ENCODE data around the gene XXYLT1.

Gene XXYLT1

DNA sequence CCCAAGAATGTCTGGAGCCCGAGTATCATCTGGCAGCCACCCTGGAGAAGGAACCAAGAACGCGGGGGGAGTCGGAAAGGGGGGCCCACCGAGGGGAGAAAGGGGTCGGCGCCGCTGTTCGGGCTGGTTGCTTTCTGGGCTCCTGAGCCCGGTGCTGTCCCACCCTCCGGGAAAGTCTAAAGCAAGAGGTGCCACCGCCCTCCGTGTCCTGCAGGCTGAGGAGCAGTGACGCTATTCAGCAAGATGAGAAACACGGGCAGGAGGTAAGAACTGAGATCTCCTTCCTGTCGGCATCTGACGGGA is 234.8 kb downstream of the XXYLT1 start:
- Histone ChIP-seq H3K9me3 (ENCODE audit: control insufficient read depth, low read length) (peaks cover 8% of the 10 kb centered on the region), H2BK12ac (ENCODE audit: low read length in 2 of 2) (peak overlapping the region in 1 of 2 experiments; percentile 15), H3K4me3 (ENCODE audit: insufficient read depth in 1 of 2, low read depth in 1 of 2, low read length in 2 of 2) (no peak overlapping the region), H2AK5ac (ENCODE audit: low read length, severe bottlenecking) (no peak overlapping the region), H3K4me2 (ENCODE audit: low read length, poor library complexity, severe bottlenecking) (no peak overlapping the region), H2BK120ac (ENCODE audit: low read depth, low read length) (no peak overlapping the region), H3K79me1 (replicated peaks; ENCODE audit: low read length, poor library complexity, severe bottlenecking) (no peaks in the 10 kb centered on the region), H2BK5ac (ENCODE audit: low read depth, low read length, poor library complexity, severe bottlenecking) (no peak overlapping the region), H3K4me1 (ENCODE audit: control insufficient read depth, insufficient read depth, low read depth, low read length) (peaks cover 19% of the 10 kb centered on the region), H3K14ac (ENCODE audit: low read length in 2 of 2) (no peak overlapping the region), H3K4ac (ENCODE audit: low read depth in 1 of 2, low read length in 2 of 2) (no peak overlapping the region), H3K27ac (ENCODE audit: low read length, poor library complexity, severe bottlenecking) (no peak overlapping the region), H2AFZ (ENCODE audit: low read depth, low read length) (no peak overlapping the region), H3K23ac (ENCODE audit: low read length in 2 of 2) (no peak overlapping the region), H3K9ac (ENCODE audit: low read length) (no peak overlapping the region), H2BK15ac (ENCODE audit: low read depth, poor library complexity, severe bottlenecking) (no peak overlapping the region), H3K27me3 (ENCODE audit: control insufficient read depth in 1 of 2, insufficient read depth in 1 of 2, low read length in 2 of 2) (peaks cover 46 to 68% of the 10 kb centered on the region in 2 experiments), H4K91ac (ENCODE audit: low read length) (no peak overlapping the region), H3K18ac (ENCODE audit: low read depth in 1 of 2, low read length in 2 of 2) (no peak overlapping the region), H4K8ac (ENCODE audit: low read length) (no peak overlapping the region), H3K36me3 (ENCODE audit: control insufficient read depth in 1 of 2, insufficient read depth in 2 of 2, low read depth in 1 of 2, low read length in 2 of 2) (no peaks in the 10 kb centered on the region)
- 63% methylated on average over 17 of the region's 17 CpGs for WGBS
- DNase-seq: no peak

DNA sequence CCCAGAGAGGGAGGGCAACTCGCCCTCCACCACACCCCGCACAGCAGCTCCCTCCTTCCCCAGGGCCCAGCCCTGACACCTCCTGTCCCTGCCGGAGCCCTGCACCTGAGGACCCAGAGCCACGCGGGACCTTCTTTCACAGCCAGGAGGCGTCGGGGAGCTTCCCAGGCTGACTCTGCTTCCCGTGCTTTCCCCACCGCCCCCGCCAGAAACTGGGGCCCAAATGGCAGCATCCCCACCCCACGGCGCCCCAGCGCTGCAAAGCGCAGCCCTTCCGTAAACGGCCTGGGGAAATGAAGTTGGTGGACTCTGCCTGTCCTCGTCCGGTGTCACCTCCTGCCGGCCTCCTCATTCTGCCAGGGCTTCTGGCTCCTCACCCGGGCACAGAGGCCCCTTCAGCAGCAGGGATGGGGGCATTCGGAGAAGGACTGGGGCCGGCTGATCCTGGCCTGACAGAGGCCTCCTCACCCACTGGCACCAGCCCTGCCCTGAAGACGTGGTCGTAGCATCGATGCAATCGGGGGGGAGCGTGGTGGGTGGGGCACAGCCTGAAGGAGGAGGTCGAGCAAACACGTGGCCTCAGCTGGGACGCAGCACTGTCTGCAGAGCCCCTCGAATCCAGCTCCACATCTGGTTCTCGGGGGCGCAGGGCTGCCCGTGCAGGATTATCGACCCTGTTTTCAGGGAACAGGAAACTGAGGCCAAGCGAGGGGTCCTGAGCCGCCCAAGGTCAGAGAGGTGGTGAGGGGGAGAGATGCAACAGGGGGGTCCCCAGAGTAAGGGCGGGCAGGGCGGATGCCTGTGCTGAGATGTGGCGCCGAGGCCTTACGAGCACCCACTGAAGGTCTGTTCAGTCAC is 235.4 kb downstream of the XXYLT1 start:
- Histone ChIP-seq H3K36me3 (ENCODE audit: control insufficient read depth in 1 of 2, insufficient read depth in 2 of 2, low read depth in 1 of 2, low read length in 2 of 2) (no peaks in the 10 kb centered on the region), H3K79me1 (replicated peaks; ENCODE audit: low read length, poor library complexity, severe bottlenecking) (no peaks in the 10 kb centered on the region), H2BK120ac (ENCODE audit: low read depth, low read length) (no peak overlapping the region), H3K14ac (ENCODE audit: low read length in 2 of 2) (no peak overlapping the region), H2AFZ (ENCODE audit: low read depth, low read length) (no peak overlapping the region), H3K4me1 (ENCODE audit: control insufficient read depth, insufficient read depth, low read depth, low read length) (peaks cover 19% of the 10 kb centered on the region), H2AK5ac (ENCODE audit: low read length, severe bottlenecking) (no peak overlapping the region), H2BK15ac (ENCODE audit: low read depth, poor library complexity, severe bottlenecking) (no peak overlapping the region), H4K91ac (ENCODE audit: low read length) (no peak overlapping the region), H2BK5ac (ENCODE audit: low read depth, low read length, poor library complexity, severe bottlenecking) (no peak overlapping the region), H3K9ac (ENCODE audit: low read length) (no peak overlapping the region), H3K4me3 (ENCODE audit: insufficient read depth in 1 of 2, low read depth in 1 of 2, low read length in 2 of 2) (no peak overlapping the region), H3K18ac (ENCODE audit: low read depth in 1 of 2, low read length in 2 of 2) (no peak overlapping the region), H3K4me2 (ENCODE audit: low read length, poor library complexity, severe bottlenecking) (no peak overlapping the region), H3K23ac (ENCODE audit: low read length in 2 of 2) (no peak overlapping the region), H3K27ac (ENCODE audit: low read length, poor library complexity, severe bottlenecking) (no peak overlapping the region), H4K8ac (ENCODE audit: low read length) (no peak overlapping the region), H3K4ac (ENCODE audit: low read depth in 1 of 2, low read length in 2 of 2) (no peak overlapping the region), H3K9me3 (ENCODE audit: control insufficient read depth, low read length) (peaks cover 8% of the 10 kb centered on the region), H3K27me3 (ENCODE audit: control insufficient read depth in 1 of 2, insufficient read depth in 1 of 2, low read length in 2 of 2) (peaks cover 46 to 64% of the 10 kb centered on the region in 2 experiments), H2BK12ac (ENCODE audit: low read length in 2 of 2) (peak overlapping the region in 1 of 2 experiments; percentile 57)
- WGBS: 80% methylated on average over 42 of the region's 42 CpGs
- DNase-seq: no peak

DNA sequence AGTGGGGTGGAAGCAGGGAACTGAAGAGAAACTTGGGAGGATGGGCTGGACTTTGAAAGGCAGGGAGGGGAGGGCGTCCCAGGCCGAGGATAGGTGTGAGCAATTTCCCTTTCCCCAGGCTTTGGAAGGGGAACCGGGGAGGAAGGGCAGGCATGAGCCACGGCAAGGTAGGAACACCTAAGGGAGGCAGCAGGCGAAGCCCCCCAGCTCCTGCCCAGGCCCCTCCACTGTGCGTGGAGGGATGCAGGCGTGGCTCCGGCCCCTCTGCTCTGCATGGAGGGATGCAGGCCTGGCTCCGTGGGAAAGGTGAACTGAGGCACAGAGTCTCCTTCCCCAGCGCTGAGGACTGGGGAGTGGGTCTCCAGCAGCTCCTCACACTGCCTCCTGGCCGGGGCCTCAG is 236.4 kb downstream of the XXYLT1 start:
- no peak overlapping the region for H3K4ac ChIP-seq (ENCODE audit: low read depth in 1 of 2, low read length in 2 of 2)
- H2BK120ac ChIP-seq (ENCODE audit: low read depth, low read length): no peak overlapping the region
- H2AFZ ChIP-seq (ENCODE audit: low read depth, low read length): no peak overlapping the region
- no peak overlapping the region for H4K8ac ChIP-seq (ENCODE audit: low read length)
- WGBS: 77% methylated on average over 11 of the region's 11 CpGs
- no peak overlapping the region for H2AK5ac ChIP-seq (ENCODE audit: low read length, severe bottlenecking)
- H3K9ac ChIP-seq (ENCODE audit: low read length): no peak overlapping the region
- no peak overlapping the region for H3K23ac ChIP-seq (ENCODE audit: low read length in 2 of 2)
- DNase-seq: no peak
- no peaks in the 10 kb centered on the region for H3K79me1 ChIP-seq (replicated peaks; ENCODE audit: low read length, poor library complexity, severe bottlenecking)
- H3K18ac ChIP-seq (ENCODE audit: low read depth in 1 of 2, low read length in 2 of 2): peak overlapping the region in 1 of 2 experiments; percentile 23
- peak overlapping the region in 1 of 2 experiments; percentile 42 for H3K14ac ChIP-seq (ENCODE audit: low read length in 2 of 2)
- no peak overlapping the region for H2BK5ac ChIP-seq (ENCODE audit: low read depth, low read length, poor library complexity, severe bottlenecking)
- H3K27me3 ChIP-seq (ENCODE audit: control insufficient read depth in 1 of 2, insufficient read depth in 1 of 2, low read length in 2 of 2): peaks cover 36 to 59% of the 10 kb centered on the region in 2 experiments
- H2BK15ac ChIP-seq (ENCODE audit: low read depth, poor library complexity, severe bottlenecking): no peak overlapping the region
- H3K4me1 ChIP-seq (ENCODE audit: control insufficient read depth, insufficient read depth, low read depth, low read length): peaks cover 21% of the 10 kb centered on the region
- peaks cover 8% of the 10 kb centered on the region for H3K9me3 ChIP-seq (ENCODE audit: control insufficient read depth, low read length)
- H3K27ac ChIP-seq (ENCODE audit: low read length, poor library complexity, severe bottlenecking): no peak overlapping the region
- H3K4me2 ChIP-seq (ENCODE audit: low read length, poor library complexity, severe bottlenecking): no peak overlapping the region
- no peak overlapping the region for H4K91ac ChIP-seq (ENCODE audit: low read length)
- no peak overlapping the region for H3K4me3 ChIP-seq (ENCODE audit: insufficient read depth in 1 of 2, low read depth in 1 of 2, low read length in 2 of 2)
- H2BK12ac ChIP-seq (ENCODE audit: low read length in 2 of 2): peak overlapping the region in 1 of 2 experiments; percentile 38
- no peaks in the 10 kb centered on the region for H3K36me3 ChIP-seq (ENCODE audit: control insufficient read depth in 1 of 2, insufficient read depth in 2 of 2, low read depth in 1 of 2, low read length in 2 of 2)

DNA sequence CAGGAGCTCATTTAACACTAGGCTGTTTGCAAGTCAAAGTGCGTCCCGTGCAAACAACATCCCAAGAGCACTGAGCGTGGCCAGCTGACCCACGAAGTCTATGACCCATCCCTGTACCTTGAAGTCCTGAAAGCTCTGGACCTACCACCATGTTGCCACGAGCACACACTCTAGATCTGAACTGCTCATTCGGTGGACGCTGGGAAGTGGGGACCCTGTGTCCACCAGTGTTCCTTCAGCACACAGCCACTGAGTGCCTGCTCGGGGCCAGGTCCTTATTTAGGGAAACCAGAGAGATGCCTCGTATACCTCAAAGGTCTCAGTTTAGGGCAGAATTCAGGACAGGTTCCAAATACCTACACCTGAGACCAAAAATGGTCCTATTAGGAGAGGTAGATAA is 236.9 kb downstream of the XXYLT1 start:
- no peaks in the 10 kb centered on the region for H3K79me1 ChIP-seq (replicated peaks; ENCODE audit: low read length, poor library complexity, severe bottlenecking)
- no peak for DNase-seq
- no peak overlapping the region for H3K23ac ChIP-seq (ENCODE audit: low read length in 2 of 2)
- H3K27ac ChIP-seq (ENCODE audit: low read length, poor library complexity, severe bottlenecking): no peak overlapping the region
- H2BK120ac ChIP-seq (ENCODE audit: low read depth, low read length): no peak overlapping the region
- peaks cover 8% of the 10 kb centered on the region for H3K9me3 ChIP-seq (ENCODE audit: control insufficient read depth, low read length)
- no peak overlapping the region for H2BK15ac ChIP-seq (ENCODE audit: low read depth, poor library complexity, severe bottlenecking)
- no peak overlapping the region for H3K4me3 ChIP-seq (ENCODE audit: insufficient read depth in 1 of 2, low read depth in 1 of 2, low read length in 2 of 2)
- no peak overlapping the region for H2AFZ ChIP-seq (ENCODE audit: low read depth, low read length)
- no peak overlapping the region for H4K8ac ChIP-seq (ENCODE audit: low read length)
- peaks cover 32 to 57% of the 10 kb centered on the region in 2 experiments for H3K27me3 ChIP-seq (ENCODE audit: control insufficient read depth in 1 of 2, insufficient read depth in 1 of 2, low read length in 2 of 2)
- no peak overlapping the region for H3K18ac ChIP-seq (ENCODE audit: low read depth in 1 of 2, low read length in 2 of 2)
- H2BK12ac ChIP-seq (ENCODE audit: low read length in 2 of 2): peak overlapping the region in 1 of 2 experiments; percentile 29
- H3K36me3 ChIP-seq (ENCODE audit: control insufficient read depth in 1 of 2, insufficient read depth in 2 of 2, low read depth in 1 of 2, low read length in 2 of 2): no peaks in the 10 kb centered on the region
- no peak overlapping the region for H3K4me2 ChIP-seq (ENCODE audit: low read length, poor library complexity, severe bottlenecking)
- 71% methylated on average over 9 of the region's 9 CpGs for WGBS
- H3K4me1 ChIP-seq (ENCODE audit: control insufficient read depth, insufficient read depth, low read depth, low read length): peaks cover 21% of the 10 kb centered on the region
- H2AK5ac ChIP-seq (ENCODE audit: low read length, severe bottlenecking): no peak overlapping the region
- no peak overlapping the region for H3K4ac ChIP-seq (ENCODE audit: low read depth in 1 of 2, low read length in 2 of 2)
- H2BK5ac ChIP-seq (ENCODE audit: low read depth, low read length, poor library complexity, severe bottlenecking): no peak overlapping the region
- H3K14ac ChIP-seq (ENCODE audit: low read length in 2 of 2): no peak overlapping the region
- no peak overlapping the region for H3K9ac ChIP-seq (ENCODE audit: low read length)
- H4K91ac ChIP-seq (ENCODE audit: low read length): no peak overlapping the region
